Measurements from ENCODE around the gene PLCB1. TPM values are rescaled to one million over a fixed set of nuclear protein-coding genes. Genes with fewer than 3 reads are reported as not detected.

Gene PLCB1
- total and polyA plus RNA-seq, 8 donors = 8.8 to 27.7 (median 19.2) TPM

GRCh38 chr20:8670893-8671215 is 538.8 kb downstream of the PLCB1 start:
- H3K27ac ChIP-seq = no peak overlapping the region
- ATAC-seq (no peak), DNase-seq (no peak)
- H3K9me3 ChIP-seq = no peaks in the 10 kb centered on the region
- intact Hi-C loops (cut with DNase I) = no loop called here
- no peaks in the 10 kb centered on the region for H3K36me3 ChIP-seq
- no peaks in the 10 kb centered on the region for H3K4me1 ChIP-seq
- no peak for TF ChIP-seq CTCF (IDR thresholded peaks at IDR 0.05)
- H3K4me3 ChIP-seq = no peak overlapping the region
- no peaks in the 10 kb centered on the region for H3K27me3 ChIP-seq

- no peaks in the 10 kb centered on the region for H3K9me3 ChIP-seq
- intact Hi-C loops (cut with DNase I) = no loop called here
- TF ChIP-seq CTCF (IDR thresholded peaks at IDR 0.05) = no peak
- no peaks in the 10 kb centered on the region for H3K36me3 ChIP-seq
- DNase-seq = no peak
- no peaks in the 10 kb centered on the region for H3K27me3 ChIP-seq
- no peak overlapping the region for H3K27ac ChIP-seq
- H3K4me1 ChIP-seq = no peaks in the 10 kb centered on the region
- H3K4me3 ChIP-seq = no peak overlapping the region
- no peak for ATAC-seq
Measured at GRCh38 chr20:8671370-8671961, 539.4 kb downstream of the PLCB1 start.

GRCh38 chr20:8673116-8673515 is 541.0 kb downstream of the PLCB1 start:
- Histone ChIP-seq H3K9me3 (no peaks in the 10 kb centered on the region), H3K27ac (no peak overlapping the region), H3K4me3 (no peak overlapping the region), H3K36me3 (no peaks in the 10 kb centered on the region), H3K4me1 (no peaks in the 10 kb centered on the region), H3K27me3 (no peaks in the 10 kb centered on the region)
- ATAC-seq = no peak
- DNase-seq = no peak
- no peak for TF ChIP-seq CTCF (IDR thresholded peaks at IDR 0.05)
- intact Hi-C loops (cut with DNase I) = no loop called here

GRCh38 chr20:8675896-8676295 is 543.8 kb downstream of the PLCB1 start:
- H3K27me3 ChIP-seq = no peaks in the 10 kb centered on the region
- no peak overlapping the region for H3K4me3 ChIP-seq
- H3K36me3 ChIP-seq = no peaks in the 10 kb centered on the region
- no peak for ATAC-seq
- H3K4me1 ChIP-seq = no peaks in the 10 kb centered on the region
- H3K9me3 ChIP-seq = no peaks in the 10 kb centered on the region
- intact Hi-C loops (cut with DNase I) = no loop called here
- DNase-seq = no peak
- no peak for TF ChIP-seq CTCF (IDR thresholded peaks at IDR 0.05)
- H3K27ac ChIP-seq = no peak overlapping the region

- intact Hi-C loops (cut with DNase I) = no loop called here
Measured at GRCh38 chr20:8678098-8678776, 546.2 kb downstream of the PLCB1 start.

More at GRCh38 chr20:8678098-8678776, 546.2 kb downstream of the PLCB1 start:
- ATAC-seq (no peak), DNase-seq (no peak)
- H3K4me3 ChIP-seq = no peak overlapping the region
- H3K27ac ChIP-seq = no peak overlapping the region
- H3K27me3 ChIP-seq = no peaks in the 10 kb centered on the region
- no peaks in the 10 kb centered on the region for H3K36me3 ChIP-seq
- no peaks in the 10 kb centered on the region for H3K4me1 ChIP-seq
- H3K9me3 ChIP-seq = no peaks in the 10 kb centered on the region
- no peak for TF ChIP-seq CTCF (IDR thresholded peaks at IDR 0.05)
